Lower lobe of right lung (tissue), 2 donors: Measurements from ENCODE around the gene TXLNB. TPM values are rescaled to one million over a fixed set of nuclear protein-coding genes. Genes with fewer than 3 reads are reported as not detected.
A peak's percentile ranks its signal among the peaks of the same experiment; 100 is the strongest.

Experiments
- ATAC-seq, 2 donors: fragments of 200-7000 bp; cut with Tn5 transposase; one replicate each; pipeline ENCODE4 v1.9.1; 2020 to 2022; ENCODE audit warnings: mild to moderate bottlenecking in 2 of 2, moderate library complexity in 2 of 2
- DNase-seq: peaks from one replicate; pipeline ENCODE4 v3.0.0-alpha.2; 2020
- H3K27ac ChIP-seq: fragments of 200-600 bp; one replicate; pipeline ENCODE4 v1.8.0; 2022
- H3K27me3 ChIP-seq: fragments of 200-600 bp; one replicate; pipeline ENCODE4 v1.8.0; 2022; ENCODE audit warnings: low read depth
- H3K36me3 ChIP-seq: fragments of 200-600 bp; one replicate; pipeline ENCODE4 v1.8.0; 2022; ENCODE audit warnings: mild to moderate bottlenecking
- H3K4me1 ChIP-seq: fragments of 200-600 bp; one replicate; pipeline ENCODE4 v1.8.0; 2022
- H3K4me3 ChIP-seq: fragments of 200-600 bp; one replicate; pipeline ENCODE4 v1.8.0; 2022; ENCODE audit warnings: mild to moderate bottlenecking
- H3K9me3 ChIP-seq: fragments of 200-600 bp; one replicate; pipeline ENCODE4 v1.8.0; 2022
- CTCF ChIP-seq: fragments of 200-600 bp; IDR thresholded peaks from one replicate; pipeline ENCODE4 v1.8.0; 2022; ENCODE audit warnings: antibody characterized with exemption, mild to moderate bottlenecking
- intact Hi-C: fragments of 100-400 bp; cut with DNase I; formaldehyde crosslinking; loops from one replicate; pipeline ENCODE4 v1.11.0; 2022
- total RNA-seq: library from RNA; stranded (reverse); fragmentation: NEBNext Ultra II Directional; extraction: Animal tissue kit (Norgen Biotek cat#: 25700); gene quantifications from one replicate; pipeline ENCODE4 v1.2.1, GENCODE V29; 2021
- donor health status: DM: no; HTN: yes; CAD: no; lungs with severe emphysema.

TXLNB gene
- total RNA-seq, 1 donor from 2014 or later, result 1.1 TPM

- H3K27me3 ChIP-seq, result no peaks in the 10 kb centered on the region
- H3K4me3 ChIP-seq, result no peak overlapping the region
- no peaks in the 10 kb centered on the region for H3K36me3 ChIP-seq
- intact Hi-C loops, result no loop called here
- no peaks in the 10 kb centered on the region for H3K9me3 ChIP-seq
- peaks cover 8% of the 10 kb centered on the region for H3K4me1 ChIP-seq
- DNase-seq (no peak), ATAC-seq (no peak)
- TF ChIP-seq CTCF, result no peak
- H3K27ac ChIP-seq, result no peak overlapping the region
Observed at GRCh38 chr6:139329224-139329623, 37.4 kb upstream of the TXLNB start.

GRCh38 chr6:139327038-139327437 lies 35.2 kb upstream of the TXLNB start:
- H3K4me3 ChIP-seq, result no peak overlapping the region
- no peak overlapping the region for H3K27ac ChIP-seq
- H3K4me1 ChIP-seq, result peaks cover 8% of the 10 kb centered on the region
- TF ChIP-seq CTCF, result no peak
- no peak for DNase-seq
- no peaks in the 10 kb centered on the region for H3K27me3 ChIP-seq
- no peaks in the 10 kb centered on the region for H3K9me3 ChIP-seq
- no peak for ATAC-seq
- H3K36me3 ChIP-seq, result no peaks in the 10 kb centered on the region
- intact Hi-C loops, result no loop called here

- Histone ChIP-seq H3K4me1 (peaks cover 8% of the 10 kb centered on the region), H3K4me3 (no peak overlapping the region), H3K27ac (peak overlapping the region; percentile 2), H3K9me3 (no peaks in the 10 kb centered on the region), H3K36me3 (no peaks in the 10 kb centered on the region), H3K27me3 (no peaks in the 10 kb centered on the region)
- ATAC-seq (no peak), DNase-seq (no peak)
- TF ChIP-seq CTCF, result no peak
- intact Hi-C loops, result no loop called here
Observed at GRCh38 chr6:139325686-139326085, 33.9 kb upstream of the TXLNB start.

GRCh38 chr6:139325125-139325524 lies 33.3 kb upstream of the TXLNB start:
- peaks cover 8% of the 10 kb centered on the region for H3K4me1 ChIP-seq
- ATAC-seq (no peak), DNase-seq (no peak)
- no peaks in the 10 kb centered on the region for H3K36me3 ChIP-seq
- H3K27me3 ChIP-seq, result no peaks in the 10 kb centered on the region
- H3K4me3 ChIP-seq, result no peak overlapping the region
- intact Hi-C loops, result no loop called here
- no peak for TF ChIP-seq CTCF
- H3K27ac ChIP-seq, result peak overlapping the region; percentile 73
- no peaks in the 10 kb centered on the region for H3K9me3 ChIP-seq

GRCh38 chr6:139324301-139324555 lies 32.4 kb upstream of the TXLNB start:
- Histone ChIP-seq H3K27me3 (no peaks in the 10 kb centered on the region), H3K4me3 (peak overlapping the region; percentile 33), H3K36me3 (no peaks in the 10 kb centered on the region), H3K9me3 (no peaks in the 10 kb centered on the region), H3K27ac (peak overlapping the region; percentile 73), H3K4me1 (peaks cover 8% of the 10 kb centered on the region)
- intact Hi-C loops, result no loop called here
- TF ChIP-seq CTCF, result no peak
- ATAC-seq (no peak), DNase-seq (no peak)
